Activated CD4-positive, CD25-positive, alpha-beta regulatory T cell treated with anti-CD3 and anti-CD28 coated beads, Interleukin-2, amount 50 U/mL, for 24 hours (primary cell): ENCODE results near the gene PIK3C2G.

Experiments used
- ATAC-seq, 2 donors: fragments of 150-1000 bp; cut with Tn5 transposase; one replicate each; pipeline ENCODE4 v1.10.0; 2021; ENCODE audit warnings: mild to moderate bottlenecking in 1 of 2, moderate library complexity in 1 of 2

Gene PIK3C2G

DNA sequence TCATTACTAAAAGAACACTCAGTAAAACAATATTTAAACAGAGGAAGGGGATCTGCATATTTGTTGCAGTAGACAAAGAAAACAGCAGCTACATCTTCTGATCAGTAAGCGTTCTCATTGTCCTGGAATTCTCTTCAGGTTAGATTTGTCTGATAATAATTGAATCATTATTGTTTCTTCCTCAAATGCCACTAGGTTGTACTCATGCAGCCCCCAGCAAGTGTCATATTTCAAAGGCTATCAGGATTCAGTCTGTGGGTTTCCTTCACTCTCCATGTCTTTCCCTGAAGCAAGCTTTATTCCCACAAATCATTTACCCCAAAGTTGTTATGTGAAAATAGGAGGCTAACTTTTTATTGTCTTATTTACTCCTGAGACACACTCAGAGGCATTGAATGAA, 14.7 kb downstream of the PIK3C2G start:
- ATAC-seq = no peak

GRCh38 chr12:18277196-18277595, 15.9 kb downstream of the PIK3C2G start:
- ATAC-seq = no peak

DNA sequence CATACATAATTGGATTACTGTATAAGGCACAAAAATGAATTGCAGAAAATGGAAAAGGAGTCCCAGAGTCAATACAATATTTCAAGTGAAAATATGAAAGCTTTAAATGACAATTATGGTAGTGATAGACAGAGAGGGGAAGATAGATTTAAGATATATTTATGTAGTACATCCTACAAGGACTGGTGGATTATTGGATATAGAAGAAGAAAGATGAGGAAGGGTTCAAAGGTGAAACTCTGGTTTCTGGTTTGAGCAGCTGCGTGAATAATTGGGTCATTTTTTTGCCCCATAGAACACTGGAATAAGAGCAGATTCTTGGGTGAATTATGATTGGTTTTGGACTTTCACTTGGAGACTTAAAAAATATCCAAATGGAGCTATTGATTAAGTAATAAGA, 19.4 kb downstream of the PIK3C2G start:
- no peak for ATAC-seq

GRCh38 chr12:18281941-18282340, 20.6 kb downstream of the PIK3C2G start:
- no peak for ATAC-seq

DNA sequence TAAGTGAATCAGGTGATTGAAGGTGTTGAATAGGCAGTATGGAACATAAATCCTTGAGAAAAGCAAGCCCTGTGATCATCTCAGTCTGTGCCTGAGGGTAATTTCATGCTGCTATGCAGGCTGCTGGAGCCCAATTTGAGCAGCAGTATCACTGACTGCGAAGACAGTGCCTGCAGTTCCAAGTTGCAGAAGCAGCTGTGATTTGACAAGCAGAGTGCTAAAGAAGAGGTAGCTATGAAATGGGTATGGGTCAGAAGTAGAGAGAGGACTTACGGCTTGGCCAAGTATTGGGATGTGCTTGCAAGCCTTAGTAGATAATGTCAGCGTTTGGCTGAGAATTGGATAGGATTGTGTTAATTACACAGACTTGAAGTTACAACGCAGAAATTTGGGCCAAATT, 22.5 kb downstream of the PIK3C2G start:
- ATAC-seq = no peak

- no peak for ATAC-seq
Measured at GRCh38 chr12:18284386-18284785, 23.1 kb downstream of the PIK3C2G start.

GRCh38 chr12:18285161-18285560, 23.8 kb downstream of the PIK3C2G start:
- no peak for ATAC-seq

- no peak for ATAC-seq
Measured at GRCh38 chr12:18290386-18290785, 29.1 kb downstream of the PIK3C2G start.

DNA sequence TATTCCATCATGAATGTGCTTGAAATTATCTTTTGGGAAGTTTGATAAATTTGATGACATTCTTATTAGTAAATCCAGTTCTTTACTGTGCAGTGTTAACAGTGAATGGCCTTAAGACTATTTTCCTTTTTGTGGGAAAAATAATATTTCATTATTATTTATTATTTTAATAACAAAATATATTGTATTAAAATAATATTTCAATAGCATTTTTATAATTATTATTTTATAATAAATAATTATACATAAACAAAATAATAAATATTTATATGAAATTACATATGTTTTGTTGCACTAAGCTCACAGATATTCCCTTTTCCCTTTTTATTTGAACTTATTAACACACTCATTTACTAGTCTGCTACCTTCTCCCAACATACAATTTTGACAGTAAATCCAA, 33.6 kb downstream of the PIK3C2G start:
- no peak for ATAC-seq

DNA sequence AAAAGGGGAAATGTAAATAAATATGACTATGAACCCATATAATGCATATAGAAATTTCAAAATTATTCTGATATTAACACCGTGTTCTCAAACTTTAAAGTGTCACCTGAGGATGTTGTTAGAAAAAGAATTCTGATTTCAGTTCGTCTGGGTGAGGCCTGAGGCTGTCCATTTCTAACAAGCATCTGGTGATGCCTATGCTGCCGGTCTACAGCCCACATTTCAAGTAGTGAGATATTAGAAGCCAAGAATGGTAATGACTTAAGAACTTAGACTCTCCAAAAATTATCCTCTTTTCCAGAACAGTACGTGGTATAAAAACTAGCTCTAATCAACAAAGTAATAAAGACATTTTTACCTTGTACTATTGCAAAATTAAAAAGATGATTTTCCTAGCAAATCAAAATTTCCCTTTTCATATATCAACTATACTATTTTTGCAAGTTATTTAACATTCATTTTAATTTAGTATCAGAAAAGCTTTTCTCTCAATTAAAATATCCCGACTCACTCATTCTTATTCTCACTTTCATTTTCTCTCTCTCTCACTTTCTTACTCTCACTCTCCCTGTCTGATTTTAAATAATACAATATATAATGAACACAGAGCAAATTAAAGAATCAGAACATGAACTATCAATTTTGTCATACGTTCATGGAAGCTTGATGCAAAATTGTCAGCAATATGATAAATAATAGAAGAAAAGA, 35.0 kb downstream of the PIK3C2G start:
- no peak for ATAC-seq

GRCh38 chr12:18296909-18297280, 35.6 kb downstream of the PIK3C2G start:
- no peak for ATAC-seq

DNA sequence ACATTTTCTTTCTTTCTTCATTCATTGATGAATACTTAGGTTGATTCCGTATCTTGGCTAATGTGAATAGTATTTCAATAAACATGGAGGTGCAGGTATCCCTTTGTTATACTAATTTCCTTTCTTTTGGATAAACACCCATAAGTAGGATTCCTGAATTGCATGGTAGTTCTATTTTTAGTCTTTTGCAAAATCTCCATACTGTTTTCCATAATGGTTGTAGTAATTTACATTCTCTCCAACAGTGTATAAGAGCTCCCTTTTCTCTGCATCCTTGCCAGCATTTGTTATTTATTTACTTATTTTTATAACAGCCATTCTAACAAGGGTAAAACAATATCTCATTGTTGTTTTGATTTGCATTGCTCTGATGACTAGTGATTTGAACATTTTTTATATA, 36.6 kb downstream of the PIK3C2G start:
- ATAC-seq = no peak

DNA sequence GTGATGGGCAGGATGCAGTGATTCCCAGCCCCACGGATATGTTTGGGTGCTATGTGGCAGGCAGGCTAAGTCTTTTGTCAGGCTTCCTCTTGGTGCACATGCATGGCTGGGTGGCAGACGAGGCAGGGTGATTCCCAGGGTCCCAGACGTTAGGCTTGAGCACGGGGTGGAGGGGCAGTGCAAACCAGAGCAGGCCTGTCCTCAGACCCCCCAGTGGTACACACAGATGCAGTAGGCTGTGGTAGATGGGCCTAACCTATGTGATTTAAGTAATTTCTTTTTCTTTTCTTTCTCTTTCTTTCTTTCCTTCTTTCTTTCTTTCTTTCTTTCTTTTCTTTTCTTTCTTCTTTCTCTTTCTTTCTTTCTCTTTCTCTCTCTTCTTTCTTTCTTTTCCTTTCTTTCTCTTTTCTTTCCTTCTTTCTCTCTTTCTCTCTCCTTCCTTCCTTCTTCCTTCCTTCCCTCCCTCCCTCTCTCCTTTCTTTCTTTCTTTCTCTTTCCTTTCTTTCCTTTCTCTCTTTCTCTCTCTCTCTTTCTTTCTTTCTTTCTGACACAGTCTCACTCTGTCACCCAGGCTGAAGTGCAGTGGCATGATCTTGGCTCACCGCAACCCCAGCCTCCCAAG, 41.6 kb downstream of the PIK3C2G start:
- no peak for ATAC-seq

GRCh38 chr12:18304609-18305008, 43.3 kb downstream of the PIK3C2G start:
- no peak for ATAC-seq

GRCh38 chr12:18306311-18306710, 45.0 kb downstream of the PIK3C2G start:
- no peak for ATAC-seq

DNA sequence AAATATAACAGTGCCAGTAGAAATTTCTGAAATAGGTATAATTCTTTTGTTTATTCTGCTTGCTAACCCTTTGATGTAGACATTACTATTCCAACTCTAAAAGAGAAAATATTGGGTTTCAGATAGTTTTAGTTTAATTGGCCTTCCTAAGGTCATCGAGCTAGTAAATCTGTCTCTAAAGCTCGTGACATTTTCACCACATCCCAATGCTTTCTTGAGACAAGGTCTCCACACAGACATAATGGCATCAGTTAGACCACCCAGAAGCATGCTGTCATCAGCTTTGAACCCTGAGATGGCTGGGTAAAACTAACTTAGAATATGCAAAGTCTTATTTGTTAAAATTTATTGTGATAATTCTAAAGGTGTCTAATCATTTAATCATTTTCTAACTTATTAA, 52.0 kb downstream of the PIK3C2G start:
- no peak for ATAC-seq

DNA sequence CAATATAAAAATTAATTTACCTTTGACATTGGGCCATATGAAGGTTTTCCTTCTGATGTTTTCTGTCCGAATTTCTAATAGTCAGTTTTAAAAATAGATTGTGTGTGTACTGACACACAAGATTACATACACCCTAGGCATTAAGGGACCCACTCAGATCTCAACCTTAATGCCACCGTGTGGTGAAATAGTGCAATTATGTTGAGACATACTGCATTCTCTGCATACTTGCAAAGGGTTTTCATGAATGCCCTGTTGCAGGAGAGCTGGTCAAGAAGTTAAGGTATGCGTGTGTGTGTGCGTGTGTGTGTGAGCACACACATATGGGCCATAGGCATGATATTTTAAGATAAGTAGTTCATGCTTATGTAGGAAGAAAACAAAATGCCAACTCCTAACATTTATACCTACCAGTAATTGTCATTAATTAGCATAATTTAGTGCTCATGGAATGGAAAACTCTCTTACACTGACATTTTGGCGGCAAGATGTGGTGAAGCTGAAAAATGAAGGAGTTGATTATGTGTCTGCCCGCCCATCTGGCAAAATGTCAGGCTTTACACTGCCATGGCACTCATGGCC, 58.8 kb downstream of the PIK3C2G start:
- no peak for ATAC-seq

DNA sequence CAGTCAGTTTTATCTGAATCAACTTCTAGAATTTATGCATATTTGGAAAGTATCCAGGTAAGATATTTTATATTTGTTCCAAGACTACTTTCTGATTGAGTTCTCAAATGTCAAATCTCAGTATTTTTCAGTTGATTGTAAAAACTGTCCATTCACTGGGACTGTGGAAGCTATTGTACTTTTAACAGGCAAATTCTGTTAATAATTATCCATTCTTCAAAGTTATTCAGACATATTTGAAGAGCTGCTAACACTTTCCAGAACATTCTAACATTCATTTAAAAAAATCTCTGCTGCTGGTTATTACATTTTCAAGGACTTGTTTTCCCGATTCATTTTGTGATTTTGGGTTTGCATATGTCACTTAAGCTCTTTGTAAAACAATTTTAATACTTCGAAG, 59.7 kb downstream of the PIK3C2G start:
- ATAC-seq = no peak

DNA sequence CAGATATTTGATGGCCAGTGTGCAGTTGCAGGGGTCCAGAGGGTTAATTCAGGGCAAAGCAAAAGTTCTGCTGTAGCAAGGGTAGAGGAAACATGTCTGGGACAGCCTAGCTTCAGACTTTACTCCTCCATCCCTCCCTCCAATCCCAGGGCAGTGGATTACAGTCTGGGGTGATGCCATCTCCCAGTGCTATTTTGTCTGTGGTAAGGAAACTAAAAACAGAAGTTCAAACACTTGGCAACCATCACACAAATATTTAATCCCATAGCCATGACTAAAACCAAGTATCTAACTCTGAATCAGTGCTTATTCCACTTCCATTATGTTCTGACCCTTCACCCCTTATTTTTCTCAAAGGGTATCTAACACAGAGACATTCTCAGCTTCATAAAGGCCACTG, 61.8 kb downstream of the PIK3C2G start:
- ATAC-seq = no peak

DNA sequence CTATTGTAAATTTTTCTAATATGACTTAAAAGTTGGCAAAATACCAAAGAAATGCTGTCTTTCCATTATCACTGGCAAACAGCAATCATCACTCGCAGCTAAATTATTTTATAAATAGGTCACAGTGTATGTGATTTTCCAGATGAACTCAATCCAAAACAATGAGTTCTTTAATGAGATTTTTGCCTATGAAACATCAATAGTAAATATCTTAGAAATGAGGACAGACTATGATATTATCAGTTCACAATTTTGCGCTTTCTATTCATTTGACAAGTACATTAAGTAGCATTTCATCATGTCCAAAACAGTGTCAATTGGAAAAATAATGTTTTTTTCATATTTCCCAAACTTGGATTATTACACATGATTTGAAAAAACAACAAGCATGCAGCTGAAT, 65.7 kb downstream of the PIK3C2G start:
- no peak for ATAC-seq

DNA sequence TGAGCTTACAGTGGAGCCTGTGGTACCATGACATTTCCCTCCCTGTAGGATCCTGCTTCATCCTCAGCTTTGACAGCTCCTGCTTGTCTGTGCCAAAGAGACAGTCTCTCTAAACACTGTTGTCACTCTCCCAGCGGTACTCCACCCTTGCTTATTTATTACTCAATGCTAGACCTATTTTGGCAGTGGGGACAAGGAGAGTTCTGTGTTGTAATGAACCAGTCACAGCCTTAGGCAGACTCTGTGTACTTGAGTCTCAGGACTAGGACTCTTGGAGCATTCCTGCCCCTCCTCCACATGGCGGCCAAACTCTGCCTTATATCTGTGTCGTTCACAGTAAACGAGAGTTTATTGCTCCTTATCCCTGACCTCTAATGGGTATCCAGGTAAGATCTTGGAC, 70.9 kb downstream of the PIK3C2G start:
- no peak for ATAC-seq

GRCh38 chr12:18339633-18340032, 78.3 kb downstream of the PIK3C2G start:
- ATAC-seq = no peak

DNA sequence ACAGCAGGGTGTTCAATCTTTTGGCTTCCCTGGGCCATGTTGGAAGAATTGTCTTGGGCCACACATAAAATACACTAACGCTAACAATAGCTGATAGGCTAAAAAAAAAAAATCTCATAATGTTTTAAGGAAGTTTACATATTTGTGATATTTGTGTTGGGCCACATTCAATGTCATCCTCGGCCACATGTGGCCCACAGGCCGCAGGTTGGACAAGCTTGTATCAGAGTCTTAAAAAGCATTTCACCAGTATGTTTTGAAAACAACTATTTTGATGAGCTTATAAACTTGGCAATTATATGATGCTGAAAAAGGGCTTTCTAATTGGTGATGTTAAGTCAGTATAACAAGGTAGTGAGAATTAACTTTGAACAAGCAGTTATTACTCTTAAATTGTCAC, 78.9 kb downstream of the PIK3C2G start:
- ATAC-seq = no peak

- no peak for ATAC-seq
Measured at GRCh38 chr12:18340786-18341185, 79.5 kb downstream of the PIK3C2G start.

GRCh38 chr12:18343708-18344107, 82.4 kb downstream of the PIK3C2G start:
- no peak for ATAC-seq
